Brain microvascular endothelial cell (primary cell): ENCODE data around the gene PLGLB1.
"Not testable (repeated sequence)": the region's sequence is repeated elsewhere in the genome, so short reads cannot be mapped to it uniquely, and the experiment has no call there.

ENCODE experiments used
- DNase-seq: peaks from one replicate; pipeline ENCODE4 v3.0.0-alpha.2; 2020
- H3K27ac ChIP-seq: fragments of 250-450 bp; sonication (Bioruptor Pico); 2 replicates; pipeline ENCODE4 v1.5.1; 2020; ENCODE audit warnings: mild to moderate bottlenecking, moderate library complexity
- H3K27me3 ChIP-seq: fragments of 250-450 bp; sonication (Bioruptor Pico); replicated peaks from 2 replicates; pipeline ENCODE4 v1.5.1; 2020; ENCODE audit warnings: mild to moderate bottlenecking
- H3K36me3 ChIP-seq: fragments of 250-450 bp; sonication (Bioruptor Pico); replicated peaks from 2 replicates; pipeline ENCODE4 v1.5.1; 2020; ENCODE audit warnings: mild to moderate bottlenecking
- H3K4me3 ChIP-seq: 2 replicates; pipeline ENCODE4 v1.5.1; 2011; ENCODE audit warnings: low read depth, mild to moderate bottlenecking, control low read depth, low read length, moderate library complexity
- in situ Hi-C: cut with HindIII; loops from 2 replicates; pipeline ENCODE4 v1.10.0; 2017; ENCODE audit warnings: low sequenced_read_pairs, low pct_ligation_motif_present

Gene PLGLB1

DNA sequence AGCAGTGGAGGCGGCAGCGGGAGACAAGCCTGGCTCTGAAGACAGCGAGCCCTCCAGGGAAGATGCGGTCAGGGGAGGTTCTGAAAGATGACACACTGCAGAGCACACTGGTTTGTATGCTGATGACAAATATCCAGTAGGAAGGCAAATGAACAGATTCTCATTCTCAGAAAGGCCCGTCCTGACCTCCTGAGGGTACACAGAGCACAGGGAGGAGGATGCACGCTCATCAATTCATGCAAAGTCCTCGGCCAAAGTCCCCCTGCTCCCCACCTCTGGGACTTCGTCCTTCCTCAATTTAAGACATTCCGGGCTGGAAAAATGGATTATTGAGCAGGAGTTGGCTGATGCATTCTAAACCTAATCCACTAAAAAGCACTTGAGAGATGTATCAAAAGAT lies 2.6 kb downstream of the PLGLB1 start:
- DNase-seq, in situ Hi-C loops, H3K27me3 ChIP-seq, H3K4me3 ChIP-seq, H3K36me3 ChIP-seq, H3K27ac ChIP-seq: not testable (repeated sequence)

DNA sequence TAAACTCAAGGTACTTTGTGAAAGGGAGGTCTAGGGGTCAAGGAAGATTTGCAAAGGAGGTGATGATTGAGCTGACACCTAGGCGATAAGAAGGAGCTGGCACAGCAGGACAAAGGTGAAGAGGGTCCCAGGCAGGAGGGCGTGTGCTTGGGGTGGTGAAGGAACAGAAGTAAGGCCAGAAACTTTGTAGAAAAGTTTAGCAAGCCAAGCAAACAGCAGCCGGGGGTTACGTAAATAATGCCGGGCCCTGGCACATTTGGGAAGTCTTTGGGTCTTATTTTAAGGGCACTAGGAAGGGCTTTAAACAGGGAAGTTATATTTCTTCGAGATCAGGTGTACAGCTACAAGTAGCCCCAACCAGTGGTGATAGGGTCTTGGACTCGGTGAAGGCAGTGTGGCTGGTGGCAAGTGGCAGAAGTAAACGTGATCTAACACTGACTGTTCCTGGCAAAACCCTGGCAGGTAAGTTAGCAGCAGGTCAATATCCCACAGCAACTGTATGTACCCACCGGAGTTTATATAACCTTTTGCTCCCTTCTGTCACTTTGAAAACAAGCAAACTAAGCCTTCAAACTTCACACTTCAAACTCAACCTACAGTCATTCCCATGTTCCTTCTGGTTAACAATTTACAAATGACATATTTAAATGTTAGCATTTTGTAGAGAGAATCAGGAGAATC lies 7.0 kb downstream of the PLGLB1 start:
- H3K27ac ChIP-seq, H3K4me3 ChIP-seq, H3K27me3 ChIP-seq, H3K36me3 ChIP-seq, in situ Hi-C loops, DNase-seq: not testable (repeated sequence)

DNA sequence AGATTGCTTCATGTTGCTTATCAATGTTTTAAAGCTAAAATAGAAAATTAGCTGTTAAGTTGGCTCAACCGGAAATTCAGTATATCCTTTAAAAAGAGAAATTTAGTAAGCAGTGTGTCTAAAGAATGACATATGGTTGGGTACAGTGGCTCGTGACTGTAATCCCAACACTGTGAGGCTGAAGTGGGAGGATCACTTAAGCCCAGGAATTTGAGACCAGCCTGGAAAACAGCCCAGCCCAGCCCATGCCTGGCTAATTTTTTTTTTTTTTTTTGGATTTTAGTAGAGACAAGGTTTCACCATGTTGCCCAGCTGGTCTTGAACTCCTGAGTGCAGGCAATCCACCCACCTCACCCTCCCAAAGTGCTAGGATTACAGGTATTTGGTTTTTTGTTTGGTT lies 17.2 kb downstream of the PLGLB1 start:
- H3K4me3 ChIP-seq, H3K36me3 ChIP-seq, in situ Hi-C loops, DNase-seq, H3K27ac ChIP-seq, H3K27me3 ChIP-seq: not testable (repeated sequence)
